Bronchial epithelial cell (primary cell): ENCODE measurements around the gene PCDHGA4. TPM values are rescaled to one million over a fixed set of nuclear protein-coding genes. Genes with fewer than 3 reads are reported as not detected.

Experiments used
- DNase-seq: peaks from one replicate; pipeline ENCODE4 v3.0.0-alpha.2; 2010; ENCODE audit warnings: low read depth
- FAIRE-seq: peaks from 2 replicates; lab custom pipeline; 2011; peaks lifted over from hg19 to GRCh38; lab: Jason Lieb, UNC
- H3K27me3 ChIP-seq: 2 replicates; pipeline ENCODE4 v1.5.1; 2011; ENCODE audit warnings: low read length; ENCODE audit not compliant: control insufficient read depth, insufficient read depth
- H3K36me3 ChIP-seq: 2 replicates; pipeline ENCODE4 v1.5.1; 2011; ENCODE audit warnings: low read length; ENCODE audit not compliant: control insufficient read depth, insufficient read depth
- H3K4me3 ChIP-seq: 2 replicates; pipeline ENCODE4 v1.5.1; 2011; ENCODE audit warnings: mild to moderate bottlenecking, low read depth, low read length, control low read depth
- total RNA-seq: library from RNA; depleted of rRNA; stranded (reverse); fragments of >200 nt; gene quantifications from 2 replicates; pipeline ENCODE4 v1.2.1, GENCODE V29; 2014
- TF ChIP-seq, protein P1 (sequence below): IDR thresholded peaks from 2 replicates; pipeline ENCODE4 v1.5.1; 2011; ENCODE audit warnings: mild to moderate bottlenecking, moderate library complexity, low read length, control low read depth, inconsistent platforms; ENCODE audit not compliant: insufficient read depth, severe bottlenecking

PCDHGA4 gene
- total RNA-seq, 1 donor from 2014 or later: 0.53 TPM

DNA sequence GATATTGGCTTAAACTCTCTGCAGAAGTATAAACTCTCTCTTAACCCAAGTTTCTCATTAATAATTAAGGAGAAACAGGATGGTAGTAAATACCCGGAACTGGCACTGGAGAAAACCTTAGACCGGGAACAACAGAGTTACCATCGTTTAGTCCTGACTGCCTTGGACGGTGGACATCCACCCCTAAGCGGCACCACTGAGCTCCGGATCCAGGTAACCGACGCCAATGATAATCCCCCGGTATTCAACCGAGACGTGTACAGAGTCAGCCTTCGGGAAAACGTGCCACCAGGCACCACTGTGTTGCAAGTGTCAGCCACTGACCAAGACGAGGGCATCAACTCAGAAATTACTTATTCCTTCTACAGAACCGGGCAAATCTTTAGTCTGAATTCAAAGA lies 43.8 kb downstream of the PCDHGA4 start:
- H3K27me3 ChIP-seq: peaks cover 2% of the 10 kb centered on the region
- no peaks in the 10 kb centered on the region for H3K36me3 ChIP-seq
- TF ChIP-seq, protein P1, sequence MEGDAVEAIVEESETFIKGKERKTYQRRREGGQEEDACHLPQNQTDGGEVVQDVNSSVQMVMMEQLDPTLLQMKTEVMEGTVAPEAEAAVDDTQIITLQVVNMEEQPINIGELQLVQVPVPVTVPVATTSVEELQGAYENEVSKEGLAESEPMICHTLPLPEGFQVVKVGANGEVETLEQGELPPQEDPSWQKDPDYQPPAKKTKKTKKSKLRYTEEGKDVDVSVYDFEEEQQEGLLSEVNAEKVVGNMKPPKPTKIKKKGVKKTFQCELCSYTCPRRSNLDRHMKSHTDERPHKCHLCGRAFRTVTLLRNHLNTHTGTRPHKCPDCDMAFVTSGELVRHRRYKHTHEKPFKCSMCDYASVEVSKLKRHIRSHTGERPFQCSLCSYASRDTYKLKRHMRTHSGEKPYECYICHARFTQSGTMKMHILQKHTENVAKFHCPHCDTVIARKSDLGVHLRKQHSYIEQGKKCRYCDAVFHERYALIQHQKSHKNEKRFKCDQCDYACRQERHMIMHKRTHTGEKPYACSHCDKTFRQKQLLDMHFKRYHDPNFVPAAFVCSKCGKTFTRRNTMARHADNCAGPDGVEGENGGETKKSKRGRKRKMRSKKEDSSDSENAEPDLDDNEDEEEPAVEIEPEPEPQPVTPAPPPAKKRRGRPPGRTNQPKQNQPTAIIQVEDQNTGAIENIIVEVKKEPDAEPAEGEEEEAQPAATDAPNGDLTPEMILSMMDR: no peak
- no peak for FAIRE-seq
- no peak overlapping the region for H3K4me3 ChIP-seq
- no peak for DNase-seq

DNA sequence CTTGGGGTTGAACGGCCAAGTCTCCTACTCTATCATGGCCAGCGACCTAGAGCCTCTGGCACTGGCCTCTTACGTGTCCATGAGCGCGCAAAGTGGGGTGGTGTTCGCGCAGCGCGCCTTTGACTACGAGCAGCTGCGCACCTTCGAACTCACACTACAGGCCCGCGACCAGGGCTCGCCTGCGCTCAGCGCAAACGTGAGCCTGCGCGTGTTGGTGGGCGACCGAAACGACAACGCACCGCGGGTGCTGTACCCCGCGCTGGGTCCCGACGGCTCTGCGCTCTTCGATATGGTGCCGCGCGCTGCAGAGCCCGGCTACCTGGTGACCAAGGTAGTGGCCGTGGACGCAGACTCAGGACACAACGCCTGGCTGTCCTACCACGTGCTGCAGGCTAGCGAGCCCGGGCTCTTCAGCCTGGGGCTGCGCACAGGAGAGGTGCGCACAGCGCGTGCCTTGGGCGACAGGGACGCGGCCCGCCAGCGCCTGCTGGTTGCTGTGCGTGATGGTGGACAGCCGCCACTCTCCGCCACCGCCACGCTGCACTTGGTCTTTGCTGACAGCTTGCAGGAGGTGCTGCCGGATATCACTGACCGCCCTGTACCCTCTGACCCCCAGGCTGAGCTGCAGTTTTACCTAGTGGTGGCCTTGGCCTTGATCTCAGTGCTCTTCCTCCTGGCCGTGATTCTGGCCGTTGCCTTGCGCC lies 44.9 kb downstream of the PCDHGA4 start:
- no peaks in the 10 kb centered on the region for H3K36me3 ChIP-seq
- TF ChIP-seq, protein P1: no peak
- no peak for DNase-seq
- FAIRE-seq: no peak
- no peak overlapping the region for H3K4me3 ChIP-seq
- H3K27me3 ChIP-seq: peaks cover 1% of the 10 kb centered on the region

GRCh38 chr5:141402553-141403243 lies 47.9 kb downstream of the PCDHGA4 start, which contains the start of gene PCDHGA9:
PCDHGA9 (plus strand) TSS chr5:141402778; CDS start chr5:141402953, 175 bp downstream.
- DNase-seq: peak; percentile 20

DNA sequence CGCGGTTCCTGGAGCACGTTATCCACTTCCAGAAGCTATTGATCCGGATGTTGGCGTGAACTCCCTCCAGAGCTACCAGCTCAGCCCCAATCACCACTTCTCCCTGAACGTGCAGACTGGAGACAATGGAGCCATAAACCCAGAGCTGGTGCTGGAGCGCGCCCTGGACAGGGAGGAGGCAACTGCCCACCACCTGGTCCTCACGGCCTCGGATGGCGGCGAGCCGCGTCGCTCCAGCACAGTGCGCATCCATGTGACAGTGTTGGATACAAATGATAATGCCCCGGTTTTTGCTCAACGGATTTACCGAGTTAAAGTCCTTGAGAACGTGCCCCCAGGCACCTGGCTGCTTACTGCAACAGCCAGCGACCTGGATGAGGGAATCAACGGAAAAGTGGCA lies 48.6 kb downstream of the PCDHGA4 start:
- no peak for DNase-seq
- H3K27me3 ChIP-seq: no peaks in the 10 kb centered on the region
- no peak for FAIRE-seq

More at GRCh38 chr5:141402553-141403243, 47.9 kb downstream of the PCDHGA4 start, which contains the start of gene PCDHGA9:
- TF ChIP-seq, protein P1: peak; percentile 44
- Histone ChIP-seq H3K4me3 (peak within 1 kb of the TSS; percentile 11), H3K36me3 (no peaks in the 10 kb centered on the region), H3K27me3 (no peaks in the 10 kb centered on the region)
- no peak for FAIRE-seq

More for the DNA sequence above, 48.6 kb downstream of the PCDHGA4 start:
- TF ChIP-seq, protein P1: no peak
- H3K36me3 ChIP-seq: no peaks in the 10 kb centered on the region
- no peak overlapping the region for H3K4me3 ChIP-seq

Other genes starting within 250 kb of the PCDHGA4 start
- 0.13 TPM in 1 of 2 replicates, not detected in the other for gene PCDHB4, start 233.2 kb upstream of the PCDHGA4 start, total RNA-seq
- 0.26 TPM in 2 replicates for gene PCDHB5, start 219.8 kb upstream of the PCDHGA4 start, total RNA-seq
- gene PCDHB6, start 205.0 kb upstream of the PCDHGA4 start, total RNA-seq: not detected in 2 replicates
- not detected in 2 replicates for gene PCDHB7, start 182.4 kb upstream of the PCDHGA4 start, total RNA-seq
- under 0.01 TPM in 2 replicates for gene PCDHB8, start 177.2 kb upstream of the PCDHGA4 start, total RNA-seq
- gene PCDHB16, start 172.6 kb upstream of the PCDHGA4 start, total RNA-seq: under 0.01 TPM in 1 of 2 replicates, not detected in the other
- under 0.01 TPM in 1 of 2 replicates, not detected in the other for gene PCDHB9, start 167.9 kb upstream of the PCDHGA4 start, total RNA-seq
- gene PCDHB10, start 162.7 kb upstream of the PCDHGA4 start, total RNA-seq: 0.13 and 0.26 TPM in 2 replicates
- gene PCDHB11, start 155.4 kb upstream of the PCDHGA4 start, total RNA-seq: under 0.01 and 0.26 TPM in 2 replicates
- 0.13 TPM in 1 of 2 replicates, not detected in the other for gene PCDHB12, start 146.3 kb upstream of the PCDHGA4 start, total RNA-seq
- 0.26 TPM in 1 of 2 replicates, not detected in the other for gene PCDHB13, start 141.1 kb upstream of the PCDHGA4 start, total RNA-seq
- 0.26 and 0.77 TPM in 2 replicates for gene PCDHB14, start 131.7 kb upstream of the PCDHGA4 start, total RNA-seq
- under 0.01 and 0.51 TPM in 2 replicates for gene PCDHB15, start 109.6 kb upstream of the PCDHGA4 start, total RNA-seq
- 0.13 TPM in 1 of 2 replicates, not detected in the other for gene SLC25A2, start 51.0 kb upstream of the PCDHGA4 start, total RNA-seq
- 36.3 and 74.5 TPM in 2 replicates for gene TAF7, start 34.2 kb upstream of the PCDHGA4 start, total RNA-seq
- under 0.01 and 0.26 TPM in 2 replicates for gene PCDHGA1, start 24.5 kb upstream of the PCDHGA4 start, total RNA-seq
- under 0.01 and 0.26 TPM in 2 replicates for gene PCDHGA2, start 16.3 kb upstream of the PCDHGA4 start, total RNA-seq
- gene PCDHGA3, start 11.2 kb upstream of the PCDHGA4 start, total RNA-seq: under 0.01 and 0.13 TPM in 2 replicates
- gene PCDHGB1, start 4.9 kb upstream of the PCDHGA4 start, total RNA-seq: under 0.01 and 0.26 TPM in 2 replicates
- gene PCDHGB2, start 5.0 kb downstream of the PCDHGA4 start, total RNA-seq: under 0.01 and 0.26 TPM in 2 replicates
- gene PCDHGA5, start 9.1 kb downstream of the PCDHGA4 start, total RNA-seq: under 0.01 and 0.13 TPM in 2 replicates
- under 0.01 and 0.77 TPM in 2 replicates for gene PCDHGB3, start 15.2 kb downstream of the PCDHGA4 start, total RNA-seq
- gene PCDHGA6, start 18.9 kb downstream of the PCDHGA4 start, total RNA-seq: under 0.01 and 0.26 TPM in 2 replicates
- under 0.01 and 0.51 TPM in 2 replicates for gene PCDHGA7, start 27.7 kb downstream of the PCDHGA4 start, total RNA-seq
- 2.1 and 3.1 TPM in 2 replicates for gene PCDHGB4, start 32.7 kb downstream of the PCDHGA4 start, total RNA-seq
- under 0.01 and 0.51 TPM in 2 replicates for gene PCDHGA8, start 37.6 kb downstream of the PCDHGA4 start, total RNA-seq
- 2.4 and 5.1 TPM in 2 replicates for gene PCDHGB5, start 42.9 kb downstream of the PCDHGA4 start, total RNA-seq
- gene PCDHGA9, start 47.8 kb downstream of the PCDHGA4 start, total RNA-seq: 0.53 and 1.5 TPM in 2 replicates
- 0.53 and 1.5 TPM in 2 replicates for gene PCDHGB6, start 53.0 kb downstream of the PCDHGA4 start, total RNA-seq
- 2.1 and 5.2 TPM in 2 replicates for gene PCDHGA10, start 58.0 kb downstream of the PCDHGA4 start, total RNA-seq
- 1.3 and 3.3 TPM in 2 replicates for gene PCDHGB7, start 62.7 kb downstream of the PCDHGA4 start, total RNA-seq
- gene PCDHGA11, start 66.0 kb downstream of the PCDHGA4 start, total RNA-seq: 1.6 and 3.2 TPM in 2 replicates
- 0.79 and 1.4 TPM in 2 replicates for gene PCDHGA12, start 75.5 kb downstream of the PCDHGA4 start, total RNA-seq
- 9.5 and 17.4 TPM in 2 replicates for gene PCDHGC3, start 120.9 kb downstream of the PCDHGA4 start, total RNA-seq
- 0.53 and 0.90 TPM in 2 replicates for gene PCDHGC4, start 130.0 kb downstream of the PCDHGA4 start, total RNA-seq
- gene PCDHGC5, start 134.1 kb downstream of the PCDHGA4 start, total RNA-seq: 0.26 and 0.77 TPM in 2 replicates